Stomach (tissue), 4 donors: ENCODE data around the gene HS2ST1.

ENCODE experiments used
- POLR2A ChIP-seq, 4 donors: fragments of 450-650 bp; IDR thresholded peaks; one replicate each; pipeline ENCODE4 v1.6.1; 2016; ENCODE audit warnings: antibody characterized with exemption in 4 of 4, control low read depth in 2 of 4, mild to moderate bottlenecking in 1 of 4, moderate library complexity in 1 of 4
- TF ChIP-seq, protein P1 (sequence below), 7 experiments: fragments of 450-650 bp in 4 of 7; fragments of 200-600 bp in 3 of 7; sonication (generic) in 3 of 7; IDR thresholded peaks; one replicate each; pipeline ENCODE4 v1.5.1; 2016 to 2019; ENCODE audit warnings: antibody characterized with exemption in 7 of 7, control low read depth in 2 of 7, mild to moderate bottlenecking in 1 of 7

DNA sequence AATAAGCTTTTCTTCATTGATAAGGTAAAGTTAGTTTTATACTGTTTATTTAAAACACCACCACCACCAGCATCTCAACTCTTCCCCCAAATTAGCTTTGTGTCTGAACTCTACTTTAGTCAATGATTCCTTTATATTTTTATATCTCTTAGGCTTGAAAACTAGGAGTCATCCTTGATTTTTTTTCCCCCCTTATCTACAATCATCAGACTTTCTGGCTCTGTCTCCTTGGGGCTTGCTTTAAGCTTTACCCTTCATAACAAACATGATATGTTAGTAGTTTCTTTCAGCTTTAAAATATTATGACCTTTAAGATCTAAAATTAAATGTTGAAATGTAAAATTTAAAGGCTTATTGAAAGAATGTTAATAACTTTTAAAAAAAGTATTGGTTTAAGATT is 28.3 kb downstream of the HS2ST1 start:
- TF ChIP-seq, protein P1, sequence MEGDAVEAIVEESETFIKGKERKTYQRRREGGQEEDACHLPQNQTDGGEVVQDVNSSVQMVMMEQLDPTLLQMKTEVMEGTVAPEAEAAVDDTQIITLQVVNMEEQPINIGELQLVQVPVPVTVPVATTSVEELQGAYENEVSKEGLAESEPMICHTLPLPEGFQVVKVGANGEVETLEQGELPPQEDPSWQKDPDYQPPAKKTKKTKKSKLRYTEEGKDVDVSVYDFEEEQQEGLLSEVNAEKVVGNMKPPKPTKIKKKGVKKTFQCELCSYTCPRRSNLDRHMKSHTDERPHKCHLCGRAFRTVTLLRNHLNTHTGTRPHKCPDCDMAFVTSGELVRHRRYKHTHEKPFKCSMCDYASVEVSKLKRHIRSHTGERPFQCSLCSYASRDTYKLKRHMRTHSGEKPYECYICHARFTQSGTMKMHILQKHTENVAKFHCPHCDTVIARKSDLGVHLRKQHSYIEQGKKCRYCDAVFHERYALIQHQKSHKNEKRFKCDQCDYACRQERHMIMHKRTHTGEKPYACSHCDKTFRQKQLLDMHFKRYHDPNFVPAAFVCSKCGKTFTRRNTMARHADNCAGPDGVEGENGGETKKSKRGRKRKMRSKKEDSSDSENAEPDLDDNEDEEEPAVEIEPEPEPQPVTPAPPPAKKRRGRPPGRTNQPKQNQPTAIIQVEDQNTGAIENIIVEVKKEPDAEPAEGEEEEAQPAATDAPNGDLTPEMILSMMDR (IDR thresholded peaks at IDR 0.05), result no peak
- TF ChIP-seq POLR2A (IDR thresholded peaks at IDR 0.05), result no peak
